SK-N-SH (cell line): Measurements from ENCODE around the gene NTN5. TPM values are rescaled to one million over a fixed set of nuclear protein-coding genes. Genes with fewer than 3 reads are reported as not detected.

Source experiments
- CTCF ChIA-PET: fragments of 300-600, 350-600 bp; formaldehyde crosslinking; extraction: SDS; loops from one replicate; lab custom pipeline; 2021; lab: Yijun Ruan, JAX
- POLR2A ChIA-PET: fragments of 350-600 bp; sonication (Branson Sonifier 250); formaldehyde crosslinking; extraction: SDS; loops from one replicate; lab custom pipeline; 2020; ENCODE audit warnings: antibody characterized with exemption, inconsistent platforms; lab: Yijun Ruan, JAX
- DNase-seq: peaks from one replicate; pipeline ENCODE4 v3.0.0; 2012
- H2AFZ ChIP-seq: fragments of 200-600 bp; sonication (generic); 2 replicates; pipeline ENCODE4 v1.8.1; 2016; ENCODE audit warnings: antibody characterized with exemption, mild to moderate bottlenecking, low read depth
- H3F3A ChIP-seq: fragments of 200-600 bp; sonication (generic); replicated peaks from 2 replicates; pipeline ENCODE3; 2016; ENCODE audit warnings: antibody characterized with exemption, mild to moderate bottlenecking; ENCODE audit not compliant: insufficient read depth
- H3K27ac ChIP-seq, 2 experiments: fragments of 200-500 bp in 1 of 2; fragments of 200-600 bp in 1 of 2; sonication (Bioruptor generic) in 1 of 2; sonication (generic), shearing (Covaris generic) in 1 of 2; 2 replicates each; pipeline versions ENCODE4 v1.5.1 to v1.6.1; 2014 to 2016; ENCODE audit warnings: low read depth in 2 of 2, inconsistent platforms in 1 of 2, low read length in 1 of 2, mild to moderate bottlenecking in 1 of 2, mixed read lengths in 1 of 2
- H3K27me3 ChIP-seq: fragments of 200-600 bp; sonication (generic), shearing (Covaris generic); 2 replicates; pipeline ENCODE4 v1.6.1; 2016; ENCODE audit warnings: mixed run types; ENCODE audit not compliant: insufficient read depth
- H3K36me3 ChIP-seq, 2 experiments: fragments of 200-500 bp in 1 of 2; fragments of 200-600 bp in 1 of 2; sonication (Bioruptor generic) in 1 of 2; sonication (generic) in 1 of 2; replicated peaks in 1 of 2; 2 replicates each; pipeline versions ENCODE3 to v1.5.1; 2014 to 2016; ENCODE audit warnings: low read length in 1 of 2, mild to moderate bottlenecking in 1 of 2; ENCODE audit not compliant: insufficient read depth in 2 of 2, control insufficient read depth in 1 of 2
- H3K4me1 ChIP-seq, 2 experiments: fragments of 200-500 bp in 1 of 2; fragments of 200-600 bp in 1 of 2; sonication (Bioruptor generic) in 1 of 2; sonication (generic), shearing (Covaris generic) in 1 of 2; 2 replicates each; pipeline versions ENCODE4 v1.5.1 to v1.6.1; 2014 to 2016; ENCODE audit warnings: low read depth in 1 of 2, low read length in 1 of 2, mixed run types in 1 of 2; ENCODE audit not compliant: insufficient read depth in 2 of 2, control insufficient read depth in 1 of 2
- H3K4me2 ChIP-seq: fragments of 200-600 bp; sonication (generic), shearing (Covaris generic); 2 replicates; pipeline ENCODE4 v1.6.1; 2017; ENCODE audit warnings: mixed run types
- H3K4me3 ChIP-seq, 2 experiments: fragments of 200-500 bp in 1 of 2; fragments of 200-600 bp in 1 of 2; sonication (Bioruptor generic) in 1 of 2; sonication (generic), shearing (Covaris generic) in 1 of 2; 2 replicates each; pipeline versions ENCODE4 v1.5.1 to v1.8.1; 2014 to 2016; ENCODE audit warnings: low read depth in 2 of 2, inconsistent platforms in 1 of 2, low read length in 1 of 2, mild to moderate bottlenecking in 1 of 2, mixed read lengths in 1 of 2, moderate library complexity in 1 of 2
- H3K79me2 ChIP-seq: fragments of 200-600 bp; sonication (generic); 2 replicates; pipeline ENCODE4 v1.8.1; 2017; ENCODE audit warnings: mild to moderate bottlenecking; ENCODE audit not compliant: insufficient read depth
- H3K9ac ChIP-seq: fragments of 200-600 bp; sonication (generic); 2 replicates; pipeline ENCODE4 v1.6.1; 2017; ENCODE audit warnings: mixed run types
- H3K9me2 ChIP-seq: fragments of 200-600 bp; sonication (generic); 2 replicates; pipeline ENCODE4 v1.6.1; 2017; ENCODE audit warnings: mixed run types
- H3K9me3 ChIP-seq: fragments of 200-600 bp; sonication (generic); 2 replicates; pipeline ENCODE4 v1.6.1; 2017; ENCODE audit warnings: mixed run types, mild to moderate bottlenecking, moderate library complexity
- H4K20me1 ChIP-seq: fragments of 200-600 bp; sonication (generic); 2 replicates; pipeline ENCODE4 v1.6.1; 2017; ENCODE audit warnings: mild to moderate bottlenecking, mixed run types; ENCODE audit not compliant: insufficient read depth
- CHD2 ChIP-seq: fragments of 150-350 bp; IDR thresholded peaks from 2 replicates; pipeline ENCODE4 v1.6.1; 2018; ENCODE audit warnings: low read length; ENCODE audit not compliant: partially characterized antibody
- EZH2phosphoT487 ChIP-seq: fragments of 200-600 bp; sonication (generic); IDR thresholded peaks from 2 replicates; pipeline ENCODE4 v1.6.1; 2017; ENCODE audit warnings: low read depth, mixed run types, mild to moderate bottlenecking, antibody characterized with exemption, moderate library complexity, borderline replicate concordance
- FOSL2 ChIP-seq: IDR thresholded peaks from 2 replicates; pipeline ENCODE4 v1.4.0; 2012; ENCODE audit warnings: low read depth, mild to moderate bottlenecking, moderate library complexity, borderline replicate concordance
- MEF2A ChIP-seq: IDR thresholded peaks from 2 replicates; pipeline ENCODE4 v1.4.0; 2012; ENCODE audit warnings: low read depth, borderline replicate concordance
- RCOR1 ChIP-seq: fragments of 150-350 bp; IDR thresholded peaks from 2 replicates; pipeline ENCODE4 v1.6.1; 2017; ENCODE audit warnings: antibody characterized with exemption, low read length
- RXRA ChIP-seq: IDR thresholded peaks from 2 replicates; pipeline ENCODE4 v1.4.0; 2012; ENCODE audit warnings: low read depth, mild to moderate bottlenecking, borderline replicate concordance
- TCF12 ChIP-seq: IDR thresholded peaks from 2 replicates; pipeline ENCODE4 v1.4.0; 2012
- TEAD4 ChIP-seq: IDR thresholded peaks from 2 replicates; pipeline ENCODE4 v1.4.0; 2012; ENCODE audit warnings: mild to moderate bottlenecking, borderline replicate concordance; ENCODE audit not compliant: insufficient read depth
- YY1 ChIP-seq: IDR thresholded peaks from 2 replicates; pipeline ENCODE4 v1.4.0; 2012; ENCODE audit warnings: low read depth, mild to moderate bottlenecking
- WGBS: methylation state at CpG from one replicate; pipeline ENCODE4 v1.1.6; 2017; ENCODE audit warnings: low lambda C conversion rate; 5-methylcytosine and 5-hydroxymethylcytosine counted together
- polyA plus RNA-seq, 3 experiments: library from polyadenylated mRNA; depleted of rRNA; stranded (reverse); fragments of >200 nt; gene quantifications; 2 replicates each; pipeline ENCODE4 v1.2.3, GENCODE V29; 2012
- TF ChIP-seq, protein P1 (sequence below): IDR thresholded peaks from 2 replicates; pipeline ENCODE4 v1.6.1; 2012; ENCODE audit warnings: mild to moderate bottlenecking, low read depth, low read length, moderate library complexity
- TF ChIP-seq, protein P2 (sequence below): IDR thresholded peaks from 2 replicates; pipeline ENCODE4 v1.4.0; 2012; ENCODE audit warnings: low read depth
- TF ChIP-seq, protein P3 (sequence below): IDR thresholded peaks from 2 replicates; pipeline ENCODE4; 2012

The NTN5 gene
- polyA plus RNA-seq, 1 of the 3 experiments (the other 2 are of a cell fraction) = 0.74 TPM

DNA sequence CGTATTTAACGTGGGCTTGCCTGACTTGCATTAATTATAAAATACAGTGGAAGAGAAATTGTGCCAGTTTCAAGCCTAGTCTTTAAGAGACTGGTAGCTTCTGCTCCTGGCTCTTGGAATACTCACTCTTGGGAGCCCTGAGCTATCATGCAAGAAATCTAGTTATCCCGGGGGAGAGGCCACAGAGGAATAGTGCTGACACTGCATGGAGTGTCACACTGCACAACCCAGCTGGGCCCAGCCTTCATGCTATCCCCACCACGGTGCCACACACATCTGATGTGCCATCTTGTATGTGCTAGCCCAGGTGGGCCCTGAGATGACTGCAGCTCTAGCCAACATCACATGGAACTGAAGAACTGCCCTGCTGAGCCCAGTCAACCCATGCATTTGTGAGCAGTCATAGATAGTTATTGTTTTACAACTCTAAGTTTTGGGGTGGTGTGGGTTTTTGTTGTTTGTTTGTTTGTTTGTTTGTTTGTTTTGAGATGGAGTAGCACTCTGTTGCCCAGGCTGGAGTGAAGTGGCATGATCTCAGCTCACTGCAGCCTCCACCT, 38.4 kb upstream of the NTN5 start:
- Histone ChIP-seq H3K36me3 (no peaks in the 10 kb centered on the region), H3F3A (peaks cover 4% of the 10 kb centered on the region), H3K9me3 (no peaks in the 10 kb centered on the region), H3K4me3 (no peak overlapping the region)
- TF ChIP-seq, protein P1, sequence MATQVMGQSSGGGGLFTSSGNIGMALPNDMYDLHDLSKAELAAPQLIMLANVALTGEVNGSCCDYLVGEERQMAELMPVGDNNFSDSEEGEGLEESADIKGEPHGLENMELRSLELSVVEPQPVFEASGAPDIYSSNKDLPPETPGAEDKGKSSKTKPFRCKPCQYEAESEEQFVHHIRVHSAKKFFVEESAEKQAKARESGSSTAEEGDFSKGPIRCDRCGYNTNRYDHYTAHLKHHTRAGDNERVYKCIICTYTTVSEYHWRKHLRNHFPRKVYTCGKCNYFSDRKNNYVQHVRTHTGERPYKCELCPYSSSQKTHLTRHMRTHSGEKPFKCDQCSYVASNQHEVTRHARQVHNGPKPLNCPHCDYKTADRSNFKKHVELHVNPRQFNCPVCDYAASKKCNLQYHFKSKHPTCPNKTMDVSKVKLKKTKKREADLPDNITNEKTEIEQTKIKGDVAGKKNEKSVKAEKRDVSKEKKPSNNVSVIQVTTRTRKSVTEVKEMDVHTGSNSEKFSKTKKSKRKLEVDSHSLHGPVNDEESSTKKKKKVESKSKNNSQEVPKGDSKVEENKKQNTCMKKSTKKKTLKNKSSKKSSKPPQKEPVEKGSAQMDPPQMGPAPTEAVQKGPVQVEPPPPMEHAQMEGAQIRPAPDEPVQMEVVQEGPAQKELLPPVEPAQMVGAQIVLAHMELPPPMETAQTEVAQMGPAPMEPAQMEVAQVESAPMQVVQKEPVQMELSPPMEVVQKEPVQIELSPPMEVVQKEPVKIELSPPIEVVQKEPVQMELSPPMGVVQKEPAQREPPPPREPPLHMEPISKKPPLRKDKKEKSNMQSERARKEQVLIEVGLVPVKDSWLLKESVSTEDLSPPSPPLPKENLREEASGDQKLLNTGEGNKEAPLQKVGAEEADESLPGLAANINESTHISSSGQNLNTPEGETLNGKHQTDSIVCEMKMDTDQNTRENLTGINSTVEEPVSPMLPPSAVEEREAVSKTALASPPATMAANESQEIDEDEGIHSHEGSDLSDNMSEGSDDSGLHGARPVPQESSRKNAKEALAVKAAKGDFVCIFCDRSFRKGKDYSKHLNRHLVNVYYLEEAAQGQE = no peak
- TF ChIP-seq TCF12 (no peak), TEAD4 (no peak), YY1 (no peak)
- TF ChIP-seq, protein P2, sequence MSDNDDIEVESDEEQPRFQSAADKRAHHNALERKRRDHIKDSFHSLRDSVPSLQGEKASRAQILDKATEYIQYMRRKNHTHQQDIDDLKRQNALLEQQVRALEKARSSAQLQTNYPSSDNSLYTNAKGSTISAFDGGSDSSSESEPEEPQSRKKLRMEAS = no peak
- TF ChIP-seq, all 33 proteins: peak for 0
- Histone ChIP-seq H3K79me2 (peaks cover 17% of the 10 kb centered on the region), H3K9me2 (no peaks in the 10 kb centered on the region), H3K9ac (no peak overlapping the region), H2AFZ (no peak overlapping the region), H4K20me1 (no peaks in the 10 kb centered on the region), H3K4me1 (peaks cover 0 to 20% of the 10 kb centered on the region in 2 experiments; a peak in 1 of 4 replicates), H3K27ac (no peak overlapping the region), H3K27me3 (no peaks in the 10 kb centered on the region), H3K4me2 (no peak overlapping the region)
- WGBS = 90% methylated on average over 4 of the region's 4 CpGs
- ChIA-PET CTCF (interaction anchor here (1.7 to 4.5 kb wide), 2 partner anchors 33 to 36 kb away, joined by 4 to 30 read pairs; no protein-coding TSS in a partner anchor), POLR2A (interaction anchor here (0.7 kb wide), 1 partner anchor 14 kb away, joined by 4 read pairs; no protein-coding TSS in a partner anchor)
- DNase-seq = no peak

DNA sequence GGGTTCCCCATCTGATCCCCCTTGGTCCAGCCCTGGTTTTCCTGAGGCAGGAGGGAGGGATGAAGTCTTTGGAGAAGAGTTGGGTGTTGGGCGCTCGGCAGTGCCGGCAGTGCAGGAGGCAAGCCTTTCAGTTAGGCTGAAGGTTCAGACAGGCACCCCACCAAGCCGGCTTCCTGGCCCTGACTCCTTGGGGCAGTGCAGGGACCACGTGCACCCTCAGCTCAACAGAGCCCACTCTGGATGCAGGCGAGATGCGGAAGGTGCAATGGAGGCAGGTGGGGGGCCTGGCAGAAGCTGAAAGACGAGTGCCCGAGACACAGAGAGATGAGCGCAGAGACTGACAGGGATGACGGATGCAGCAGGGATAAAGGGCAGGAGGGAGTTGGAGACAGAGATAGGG, 35.7 kb upstream of the NTN5 start:
- H3K79me2 ChIP-seq = peaks cover 5% of the 10 kb centered on the region
- H2AFZ ChIP-seq = no peak overlapping the region
- no peaks in the 10 kb centered on the region for H3K9me2 ChIP-seq
- peaks cover 0 to 7% of the 10 kb centered on the region in 2 experiments; a peak in 1 of 4 replicates for H3K4me1 ChIP-seq
- no peak overlapping the region for H3K4me3 ChIP-seq
- no peaks in the 10 kb centered on the region for H3K36me3 ChIP-seq
- H3K27ac ChIP-seq = no peak overlapping the region
- no peaks in the 10 kb centered on the region for H4K20me1 ChIP-seq
- no peaks in the 10 kb centered on the region for H3F3A ChIP-seq
- DNase-seq = no peak
- H3K27me3 ChIP-seq = no peaks in the 10 kb centered on the region
- TF ChIP-seq RCOR1 (no peak), CHD2 (no peak), FOSL2 (no peak), RXRA (no peak), MEF2A (no peak), TCF12 (no peak), EZH2phosphoT487 (no peak)
- TF ChIP-seq, protein P3, sequence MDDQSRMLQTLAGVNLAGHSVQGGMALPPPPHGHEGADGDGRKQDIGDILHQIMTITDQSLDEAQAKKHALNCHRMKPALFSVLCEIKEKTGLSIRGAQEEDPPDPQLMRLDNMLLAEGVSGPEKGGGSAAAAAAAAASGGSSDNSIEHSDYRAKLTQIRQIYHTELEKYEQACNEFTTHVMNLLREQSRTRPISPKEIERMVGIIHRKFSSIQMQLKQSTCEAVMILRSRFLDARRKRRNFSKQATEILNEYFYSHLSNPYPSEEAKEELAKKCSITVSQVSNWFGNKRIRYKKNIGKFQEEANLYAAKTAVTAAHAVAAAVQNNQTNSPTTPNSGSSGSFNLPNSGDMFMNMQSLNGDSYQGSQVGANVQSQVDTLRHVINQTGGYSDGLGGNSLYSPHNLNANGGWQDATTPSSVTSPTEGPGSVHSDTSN = no peak
- H3K9me3 ChIP-seq = no peaks in the 10 kb centered on the region
- H3K9ac ChIP-seq = no peak overlapping the region
- no peak overlapping the region for H3K4me2 ChIP-seq
- POLR2A ChIA-PET = no interaction called here
- 70% methylated on average over 11 of the region's 11 CpGs for WGBS
- CTCF ChIA-PET = no interaction called here
